Activated T-cell treated with anti-CD3 and anti-CD28 coated beads, Interleukin-2, amount 50 U/mL, for 4 hours (primary cell): ENCODE results near the gene ZCWPW1. TPM values are rescaled to one million over a fixed set of nuclear protein-coding genes. Genes with fewer than 3 reads are reported as not detected.
"Not testable (repeated sequence)": the region's sequence is repeated elsewhere in the genome, so short reads cannot be mapped to it uniquely, and the experiment has no call there.

Experiments
- ATAC-seq, 2 donors: fragments of 200-7000 bp; cut with Tn5 transposase; one replicate each; pipeline ENCODE4 v1.10.0; 2021
- DNase-seq: peaks from one replicate; pipeline ENCODE4 v3.0.0-alpha.2; 2020
- H3K27me3 Mint-ChIP-seq: one replicate; pipeline ENCODE4 v1.8.0; 2021; ENCODE audit warnings: low read depth, mixed read lengths
- H3K36me3 Mint-ChIP-seq: one replicate; pipeline ENCODE4 v1.8.0; 2022; ENCODE audit warnings: mixed read lengths; ENCODE audit not compliant: insufficient read depth
- H3K4me1 Mint-ChIP-seq: one replicate; pipeline ENCODE4 v1.8.0; 2021; ENCODE audit warnings: low read depth, mixed read lengths
- H3K4me3 Mint-ChIP-seq: one replicate; pipeline ENCODE4 v1.8.0; 2021; ENCODE audit warnings: mild to moderate bottlenecking, moderate library complexity, mixed read lengths
- H3K9me3 Mint-ChIP-seq: one replicate; pipeline ENCODE4 v1.8.0; 2021; ENCODE audit warnings: mixed read lengths
- total RNA-seq, 3 donors: library from RNA; stranded (reverse); gene quantifications; one replicate each; pipeline ENCODE4 v1.2.1, GENCODE V29; 2021

The ZCWPW1 gene
- total RNA-seq, 3 donors from 2014 or later = 4.2 to 5.1 (median 4.8) TPM

- H3K4me3 Mint-ChIP-seq = no peak overlapping the region
- H3K36me3 Mint-ChIP-seq = peaks cover 1% of the 10 kb centered on the region
- peaks cover 17% of the 10 kb centered on the region for H3K4me1 Mint-ChIP-seq
- no peak for DNase-seq
- H3K27me3 Mint-ChIP-seq = no peaks in the 10 kb centered on the region
- ATAC-seq = peak; percentile 66 to 69
- no peaks in the 10 kb centered on the region for H3K9me3 Mint-ChIP-seq
These were observed 56.2 kb downstream of the ZCWPW1 start for GRCh38 chr7:100372256-100372655.

- H3K4me3 Mint-ChIP-seq = no peak overlapping the region
- no peak for DNase-seq
- no peaks in the 10 kb centered on the region for H3K27me3 Mint-ChIP-seq
- ATAC-seq = no peak
- H3K36me3 Mint-ChIP-seq = peaks cover 3% of the 10 kb centered on the region
- peaks cover 20% of the 10 kb centered on the region for H3K4me1 Mint-ChIP-seq
- no peaks in the 10 kb centered on the region for H3K9me3 Mint-ChIP-seq
These were observed 56.8 kb downstream of the ZCWPW1 start for GRCh38 chr7:100371561-100372171.

GRCh38 chr7:100370746-100371145, 57.8 kb downstream of the ZCWPW1 start:
- peaks cover 4% of the 10 kb centered on the region for H3K36me3 Mint-ChIP-seq
- DNase-seq (no peak), ATAC-seq (no peak)
- H3K4me3 Mint-ChIP-seq = no peak overlapping the region
- H3K4me1 Mint-ChIP-seq = peaks cover 26% of the 10 kb centered on the region
- H3K9me3 Mint-ChIP-seq = no peaks in the 10 kb centered on the region
- no peaks in the 10 kb centered on the region for H3K27me3 Mint-ChIP-seq

- H3K36me3 Mint-ChIP-seq = peaks cover 4% of the 10 kb centered on the region
- no peaks in the 10 kb centered on the region for H3K27me3 Mint-ChIP-seq
- no peaks in the 10 kb centered on the region for H3K9me3 Mint-ChIP-seq
- H3K4me1 Mint-ChIP-seq = peaks cover 30% of the 10 kb centered on the region
- ATAC-seq (no peak), DNase-seq (no peak)
- no peak overlapping the region for H3K4me3 Mint-ChIP-seq
These were observed 58.2 kb downstream of the ZCWPW1 start for GRCh38 chr7:100370303-100370702.

- ATAC-seq = no peak
- Mint-ChIP-seq H3K9me3 (no peaks in the 10 kb centered on the region), H3K4me3 (no peak overlapping the region), H3K27me3 (no peaks in the 10 kb centered on the region), H3K36me3 (peaks cover 8% of the 10 kb centered on the region), H3K4me1 (peaks cover 34% of the 10 kb centered on the region)
- no peak for DNase-seq
These were observed 59.4 kb downstream of the ZCWPW1 start for GRCh38 chr7:100369105-100369504.

- Mint-ChIP-seq H3K36me3 (peaks cover 19% of the 10 kb centered on the region), H3K27me3 (no peaks in the 10 kb centered on the region), H3K4me3 (no peak overlapping the region), H3K9me3 (no peaks in the 10 kb centered on the region), H3K4me1 (peaks cover 34% of the 10 kb centered on the region)
- no peak for DNase-seq
- ATAC-seq = no peak
These were observed 60.6 kb downstream of the ZCWPW1 start for GRCh38 chr7:100367676-100368613.

GRCh38 chr7:100367251-100367620, 61.3 kb downstream of the ZCWPW1 start:
- peaks cover 19% of the 10 kb centered on the region for H3K36me3 Mint-ChIP-seq
- DNase-seq (no peak), ATAC-seq (no peak)
- no peaks in the 10 kb centered on the region for H3K9me3 Mint-ChIP-seq
- no peak overlapping the region for H3K4me3 Mint-ChIP-seq
- H3K4me1 Mint-ChIP-seq = peaks cover 30% of the 10 kb centered on the region
- no peaks in the 10 kb centered on the region for H3K27me3 Mint-ChIP-seq

GRCh38 chr7:100366411-100367250, 61.9 kb downstream of the ZCWPW1 start:
- Mint-ChIP-seq H3K4me3 (no peak overlapping the region), H3K4me1 (peaks cover 30% of the 10 kb centered on the region), H3K36me3 (peaks cover 22% of the 10 kb centered on the region), H3K27me3 (no peaks in the 10 kb centered on the region), H3K9me3 (no peaks in the 10 kb centered on the region)
- ATAC-seq (peak; percentile 6 to 33), DNase-seq (peak; percentile 25)

- H3K9me3 Mint-ChIP-seq, H3K4me3 Mint-ChIP-seq, H3K27me3 Mint-ChIP-seq, DNase-seq, ATAC-seq: not testable (repeated sequence)
- Mint-ChIP-seq H3K36me3 (peaks cover 22% of the 10 kb centered on the region), H3K4me1 (peaks cover 26% of the 10 kb centered on the region)
These were observed 62.5 kb downstream of the ZCWPW1 start for GRCh38 chr7:100365998-100366367.

- Mint-ChIP-seq H3K4me3 (no peak overlapping the region), H3K36me3 (peaks cover 33% of the 10 kb centered on the region), H3K4me1 (peaks cover 26% of the 10 kb centered on the region), H3K27me3 (no peaks in the 10 kb centered on the region), H3K9me3 (no peaks in the 10 kb centered on the region)
- DNase-seq (no peak), ATAC-seq (no peak)
These were observed 64.0 kb downstream of the ZCWPW1 start for GRCh38 chr7:100364480-100364879.

GRCh38 chr7:100363797-100364196, 64.7 kb downstream of the ZCWPW1 start:
- Mint-ChIP-seq H3K4me1 (peaks cover 24% of the 10 kb centered on the region), H3K36me3 (peaks cover 38% of the 10 kb centered on the region)
- not testable (repeated sequence) for ATAC-seq, DNase-seq, H3K27me3 Mint-ChIP-seq, H3K9me3 Mint-ChIP-seq, H3K4me3 Mint-ChIP-seq

- Mint-ChIP-seq H3K4me3 (no peak overlapping the region), H3K9me3 (no peaks in the 10 kb centered on the region), H3K36me3 (peaks cover 39% of the 10 kb centered on the region), H3K27me3 (no peaks in the 10 kb centered on the region), H3K4me1 (peaks cover 23% of the 10 kb centered on the region)
- no peak for DNase-seq
- ATAC-seq = no peak
These were observed 65.4 kb downstream of the ZCWPW1 start for GRCh38 chr7:100363098-100363497.

GRCh38 chr7:100360135-100360854, 68.2 kb downstream of the ZCWPW1 start:
- Mint-ChIP-seq H3K27me3 (no peaks in the 10 kb centered on the region), H3K9me3 (no peaks in the 10 kb centered on the region), H3K4me1 (peaks cover 7% of the 10 kb centered on the region), H3K36me3 (peaks cover 35% of the 10 kb centered on the region), H3K4me3 (no peak overlapping the region)
- no peak for DNase-seq
- no peak for ATAC-seq

- peaks cover 28% of the 10 kb centered on the region for H3K36me3 Mint-ChIP-seq
- DNase-seq = no peak
- peaks cover 2% of the 10 kb centered on the region for H3K4me1 Mint-ChIP-seq
- no peak for ATAC-seq
- no peak overlapping the region for H3K4me3 Mint-ChIP-seq
- H3K27me3 Mint-ChIP-seq = no peaks in the 10 kb centered on the region
- H3K9me3 Mint-ChIP-seq = no peaks in the 10 kb centered on the region
These were observed 69.7 kb downstream of the ZCWPW1 start for GRCh38 chr7:100358857-100359212.
